ENCODE results near the gene ATG7. TPM values are rescaled to one million over a fixed set of nuclear protein-coding genes. Genes with fewer than 3 reads are reported as not detected.
A peak's percentile ranks its signal among the peaks of the same experiment; 100 is the strongest.
"Not testable (repeated sequence)": the region's sequence is repeated elsewhere in the genome, so short reads cannot be mapped to it uniquely, and the experiment has no call there.

Gene ATG7
- total RNA-seq, 2 experiments from 2014 or later, result 25.1 to 28.2 TPM

GRCh38 chr3:11245276-11245675, 26.9 kb upstream of the ATG7 start:
- Mint-ChIP-seq H3K9me3 (peaks cover 3% of the 10 kb centered on the region), H3K4me3 (no peak overlapping the region), H3K27me3 (no peaks in the 10 kb centered on the region), H3K4me1 (peaks cover 9% of the 10 kb centered on the region), H3K36me3 (peaks cover 2% of the 10 kb centered on the region), H3K27ac (no peak overlapping the region)
- no peak for DNase-seq

- Mint-ChIP-seq H3K9me3 (no peaks in the 10 kb centered on the region), H3K4me1 (peaks cover 3% of the 10 kb centered on the region), H3K27me3 (no peaks in the 10 kb centered on the region), H3K27ac (no peak overlapping the region), H3K4me3 (no peak overlapping the region), H3K36me3 (no peaks in the 10 kb centered on the region)
- no peak for DNase-seq
These were observed 26.2 kb upstream of the ATG7 start for GRCh38 chr3:11245827-11246662.

GRCh38 chr3:11246663-11246970, 25.6 kb upstream of the ATG7 start:
- no peaks in the 10 kb centered on the region for H3K27me3 Mint-ChIP-seq
- no peaks in the 10 kb centered on the region for H3K4me1 Mint-ChIP-seq

GRCh38 chr3:11247362-11247761, 24.8 kb upstream of the ATG7 start:
- Mint-ChIP-seq H3K27ac (no peak overlapping the region), H3K4me3 (no peak overlapping the region), H3K4me1 (no peaks in the 10 kb centered on the region), H3K9me3 (no peaks in the 10 kb centered on the region), H3K36me3 (no peaks in the 10 kb centered on the region), H3K27me3 (no peaks in the 10 kb centered on the region)
- no peak for DNase-seq

More at GRCh38 chr3:11246663-11246970, 25.6 kb upstream of the ATG7 start:
- Mint-ChIP-seq H3K9me3 (no peaks in the 10 kb centered on the region), H3K4me3 (no peak overlapping the region), H3K27ac (no peak overlapping the region), H3K36me3 (no peaks in the 10 kb centered on the region)
- DNase-seq, result no peak

- no peak for DNase-seq
- Mint-ChIP-seq H3K27me3 (peaks cover 2% of the 10 kb centered on the region), H3K4me3 (no peak overlapping the region), H3K9me3 (no peaks in the 10 kb centered on the region), H3K36me3 (no peaks in the 10 kb centered on the region), H3K27ac (no peak overlapping the region), H3K4me1 (no peaks in the 10 kb centered on the region)
These were observed 23.6 kb upstream of the ATG7 start for GRCh38 chr3:11248596-11248995.

GRCh38 chr3:11250902-11251806, 21.0 kb upstream of the ATG7 start:
- Mint-ChIP-seq H3K36me3 (no peaks in the 10 kb centered on the region), H3K4me3 (no peak overlapping the region)
- no peak for DNase-seq

GRCh38 chr3:11251807-11252176, 20.4 kb upstream of the ATG7 start:
- Mint-ChIP-seq H3K9me3 (no peaks in the 10 kb centered on the region), H3K27me3 (peaks cover 3% of the 10 kb centered on the region), H3K4me3 (no peak overlapping the region), H3K36me3 (no peaks in the 10 kb centered on the region), H3K27ac (peak overlapping the region; percentile 49), H3K4me1 (no peaks in the 10 kb centered on the region)
- no peak for DNase-seq

More at GRCh38 chr3:11250902-11251806, 21.0 kb upstream of the ATG7 start:
- Mint-ChIP-seq H3K9me3 (no peaks in the 10 kb centered on the region), H3K27ac (peak overlapping the region; percentile 49), H3K4me1 (no peaks in the 10 kb centered on the region), H3K27me3 (peaks cover 3% of the 10 kb centered on the region)

- Mint-ChIP-seq H3K4me3 (no peak overlapping the region), H3K27ac (no peak overlapping the region), H3K27me3 (peaks cover 3% of the 10 kb centered on the region), H3K9me3 (no peaks in the 10 kb centered on the region), H3K4me1 (no peaks in the 10 kb centered on the region), H3K36me3 (no peaks in the 10 kb centered on the region)
- no peak for DNase-seq
These were observed 17.3 kb upstream of the ATG7 start for GRCh38 chr3:11254876-11255275.

- H3K36me3 Mint-ChIP-seq, DNase-seq, H3K4me1 Mint-ChIP-seq, H3K27ac Mint-ChIP-seq, H3K4me3 Mint-ChIP-seq, H3K27me3 Mint-ChIP-seq, H3K9me3 Mint-ChIP-seq: not testable (repeated sequence)
These were observed 16.7 kb upstream of the ATG7 start for GRCh38 chr3:11255537-11255936.

- no peak overlapping the region for H3K4me3 Mint-ChIP-seq
- H3K9me3 Mint-ChIP-seq, result no peaks in the 10 kb centered on the region
- no peak overlapping the region for H3K27ac Mint-ChIP-seq
- no peaks in the 10 kb centered on the region for H3K27me3 Mint-ChIP-seq
- H3K4me1 Mint-ChIP-seq, result no peaks in the 10 kb centered on the region
- DNase-seq, result no peak
- H3K36me3 Mint-ChIP-seq, result no peaks in the 10 kb centered on the region
These were observed 13.2 kb upstream of the ATG7 start for GRCh38 chr3:11258958-11259357.

GRCh38 chr3:11260460-11260859, 11.7 kb upstream of the ATG7 start:
- no peaks in the 10 kb centered on the region for H3K4me1 Mint-ChIP-seq

GRCh38 chr3:11269007-11269406, 3.2 kb upstream of the ATG7 start:
- H3K27me3 Mint-ChIP-seq, result peaks cover 8% of the 10 kb centered on the region
- no peak overlapping the region for H3K4me3 Mint-ChIP-seq

More at GRCh38 chr3:11260460-11260859, 11.7 kb upstream of the ATG7 start:
- H3K36me3 Mint-ChIP-seq, result no peaks in the 10 kb centered on the region
- H3K9me3 Mint-ChIP-seq, result no peaks in the 10 kb centered on the region
- H3K27me3 Mint-ChIP-seq, result peaks cover under 1% of the 10 kb centered on the region
- no peak for DNase-seq
- H3K27ac Mint-ChIP-seq, result no peak overlapping the region
- no peak overlapping the region for H3K4me3 Mint-ChIP-seq

GRCh38 chr3:11272906-11273574, 843 bp downstream of the ATG7 start:
- H3K36me3 Mint-ChIP-seq, result peaks cover 40% of the 10 kb centered on the region
- no peak for DNase-seq
- H3K9me3 Mint-ChIP-seq, result peaks cover 8% of the 10 kb centered on the region
- peak overlapping the region; percentile 94 for H3K27ac Mint-ChIP-seq
- H3K4me3 Mint-ChIP-seq, result peak overlapping the region; percentile 90
- H3K27me3 Mint-ChIP-seq, result no peaks in the 10 kb centered on the region
- H3K4me1 Mint-ChIP-seq, result peaks cover 26% of the 10 kb centered on the region

More at GRCh38 chr3:11269007-11269406, 3.2 kb upstream of the ATG7 start:
- H3K36me3 Mint-ChIP-seq, result peaks cover 4% of the 10 kb centered on the region
- H3K27ac Mint-ChIP-seq, result no peak overlapping the region
- no peak for DNase-seq
- peaks cover 15% of the 10 kb centered on the region for H3K4me1 Mint-ChIP-seq
- no peaks in the 10 kb centered on the region for H3K9me3 Mint-ChIP-seq

- H3K36me3 Mint-ChIP-seq, result peaks cover 46% of the 10 kb centered on the region
- H3K4me3 Mint-ChIP-seq, result peak overlapping the region; percentile 90
- H3K4me1 Mint-ChIP-seq, result peaks cover 33% of the 10 kb centered on the region
- H3K27ac Mint-ChIP-seq, result no peak overlapping the region
- no peaks in the 10 kb centered on the region for H3K27me3 Mint-ChIP-seq
- H3K9me3 Mint-ChIP-seq, result peaks cover 8% of the 10 kb centered on the region
- no peak for DNase-seq
These were observed 1.7 kb downstream of the ATG7 start for GRCh38 chr3:11273891-11274291.

GRCh38 chr3:11274566-11275142, 2.5 kb downstream of the ATG7 start:
- no peak for DNase-seq
- Mint-ChIP-seq H3K27me3 (no peaks in the 10 kb centered on the region), H3K9me3 (peaks cover 8% of the 10 kb centered on the region), H3K4me3 (no peak overlapping the region), H3K27ac (no peak overlapping the region), H3K4me1 (peaks cover 33% of the 10 kb centered on the region), H3K36me3 (peaks cover 46% of the 10 kb centered on the region)

Data from activated naive CD8-positive, alpha-beta T cell treated with anti-CD3 and anti-CD28 coated beads for 36 hours (primary cell).